Kidney (tissue), 14 donors: ENCODE measurements around the gene ATXN7L1. TPM values are rescaled to one million over a fixed set of nuclear protein-coding genes. Genes with fewer than 3 reads are reported as not detected.

Experiments used
- DNase-seq, 5 donors: peaks; one replicate each; pipeline ENCODE4 v3.0.0-alpha.2; 2013 to 2020
- FAIRE-seq: peaks from 2 replicates; lab custom pipeline; 2012; peaks lifted over from hg19 to GRCh38; lab: Jason Lieb, UNC
- H3K27ac ChIP-seq, 2 donors: one replicate each; pipeline ENCODE4 v1.7.0; 2013; ENCODE audit warnings: low read depth in 2 of 2, low read length in 2 of 2, inconsistent platforms in 1 of 2
- H3K27me3 ChIP-seq: one replicate; pipeline ENCODE4 v1.7.1; 2013; ENCODE audit warnings: low read length, inconsistent platforms; ENCODE audit not compliant: control insufficient read depth, insufficient read depth
- H3K36me3 ChIP-seq, 3 donors: one replicate each; pipeline versions ENCODE4 v1.7.0 to v1.7.1; 2013; ENCODE audit warnings: low read length in 3 of 3, control low read depth in 1 of 3, inconsistent platforms in 1 of 3; ENCODE audit not compliant: insufficient read depth in 3 of 3, control insufficient read depth in 2 of 3
- H3K4me1 ChIP-seq, 3 donors: one replicate each; pipeline versions ENCODE4 v1.7.0 to v1.7.1; 2013; ENCODE audit warnings: low read length in 3 of 3, inconsistent platforms in 1 of 3, low read depth in 1 of 3; ENCODE audit not compliant: control insufficient read depth in 2 of 3, insufficient read depth in 2 of 3
- H3K4me3 ChIP-seq, 3 donors: one replicate each; pipeline versions ENCODE4 v1.7.0 to v1.8.1; 2013; ENCODE audit warnings: low read length in 3 of 3, control low read depth in 1 of 3, inconsistent platforms in 1 of 3
- H3K9ac ChIP-seq, 3 donors: one replicate each; pipeline versions ENCODE4 v1.7.0 to v1.7.1; 2013; ENCODE audit warnings: low read length in 3 of 3, control low read depth in 1 of 3, inconsistent platforms in 1 of 3
- H3K9me3 ChIP-seq, 3 donors: one replicate each; pipeline versions ENCODE4 v1.7.0 to v1.7.1; 2013; ENCODE audit warnings: low read length in 3 of 3, control low read depth in 1 of 3, inconsistent platforms in 1 of 3; ENCODE audit not compliant: control insufficient read depth in 2 of 3, insufficient read depth in 1 of 3
- CTCF ChIP-seq: IDR thresholded peaks from 3 replicates; pipeline ENCODE4 v1.5.1; 2012; ENCODE audit warnings: mild to moderate bottlenecking, moderate library complexity, borderline replicate concordance; ENCODE audit not compliant: insufficient read depth; ENCODE audit errors: extremely low read depth
- intact Hi-C: fragments of 100-400 bp; cut with DNase I; formaldehyde crosslinking; loops from one replicate; pipeline ENCODE4 v1.11.1; 2022
- polyA plus RNA-seq: library from polyadenylated mRNA; stranded (reverse); fragments of 350-450 nt; fragmentation: Illumina TruSeq; extraction: RNeasy Lipid Tissue Mini Kit (QIAGEN cat#74804); gene quantifications from one replicate; pipeline ENCODE4 v1.2.3, GENCODE V29; 2014; ENCODE audit warnings: low read depth, low replicate concordance; ENCODE audit not compliant: insufficient read depth
- total RNA-seq: library from RNA; stranded (reverse); fragmentation: NEBNext Ultra II Directional; extraction: Animal tissue kit (Norgen Biotek cat#: 25700); gene quantifications from one replicate; pipeline ENCODE4 v1.2.1, GENCODE V29; 2021
- donor health status: control.
- donor health status: control.
- donor health status: control.
- donor health status: control.
- donor health status: control.
- donor health status: DM: yes; HTN: yes; CAD: no.
- donor health status: Normal renal cell carcinoma (clear cell type).

Gene ATXN7L1
- total and polyA plus RNA-seq, 2 donors from 2014 or later = 12.5 to 18.5 TPM

- no peak overlapping the region for H3K27ac ChIP-seq
- no peak overlapping the region for H3K9ac ChIP-seq
- H3K9me3 ChIP-seq = no peaks in the 10 kb centered on the region
- TF ChIP-seq CTCF = no peak
- no peaks in the 10 kb centered on the region for H3K27me3 ChIP-seq
- H3K4me1 ChIP-seq = no peaks in the 10 kb centered on the region
- no peaks in the 10 kb centered on the region for H3K36me3 ChIP-seq
- FAIRE-seq (no peak), DNase-seq (no peak)
- intact Hi-C loops = no loop called here
- no peak overlapping the region for H3K4me3 ChIP-seq
Measured at GRCh38 chr7:105897999-105898398, 21.6 kb upstream of the ATXN7L1 start.

- H3K4me1 ChIP-seq = no peaks in the 10 kb centered on the region
- no peaks in the 10 kb centered on the region for H3K9me3 ChIP-seq
- H3K27ac ChIP-seq = no peak overlapping the region
- H3K27me3 ChIP-seq = no peaks in the 10 kb centered on the region
- no peak overlapping the region for H3K9ac ChIP-seq
- TF ChIP-seq CTCF = no peak
- H3K4me3 ChIP-seq = no peak overlapping the region
- FAIRE-seq = no peak
- intact Hi-C loops = no loop called here
- peaks cover 0 to 2% (median 0%) of the 10 kb centered on the region in 3 donors for H3K36me3 ChIP-seq
- DNase-seq = no peak
Measured at GRCh38 chr7:105896407-105896911, 20.1 kb upstream of the ATXN7L1 start.

- intact Hi-C loops = no loop called here
- FAIRE-seq (no peak), DNase-seq (no peak)
- TF ChIP-seq CTCF = no peak
- Histone ChIP-seq H3K27me3 (no peaks in the 10 kb centered on the region), H3K36me3 (peaks cover 0 to 7% (median 0%) of the 10 kb centered on the region in 3 donors), H3K9me3 (no peaks in the 10 kb centered on the region), H3K4me3 (no peak overlapping the region), H3K27ac (no peak overlapping the region), H3K4me1 (no peaks in the 10 kb centered on the region), H3K9ac (no peak overlapping the region)
Measured at GRCh38 chr7:105894131-105894530, 17.7 kb upstream of the ATXN7L1 start.

- no peak overlapping the region for H3K27ac ChIP-seq
- no peak for TF ChIP-seq CTCF
- peaks cover 0 to 7% (median 0%) of the 10 kb centered on the region in 3 donors for H3K36me3 ChIP-seq
- intact Hi-C loops = no loop called here
- H3K4me1 ChIP-seq = no peaks in the 10 kb centered on the region
- no peaks in the 10 kb centered on the region for H3K27me3 ChIP-seq
- H3K4me3 ChIP-seq = no peak overlapping the region
- H3K9ac ChIP-seq = no peak overlapping the region
- DNase-seq = no peak
- FAIRE-seq = no peak
- H3K9me3 ChIP-seq = no peaks in the 10 kb centered on the region
Measured at GRCh38 chr7:105892387-105892786, 16.0 kb upstream of the ATXN7L1 start.
